ENCODE measurements around the gene SNAPC4.

SNAPC4 gene

DNA sequence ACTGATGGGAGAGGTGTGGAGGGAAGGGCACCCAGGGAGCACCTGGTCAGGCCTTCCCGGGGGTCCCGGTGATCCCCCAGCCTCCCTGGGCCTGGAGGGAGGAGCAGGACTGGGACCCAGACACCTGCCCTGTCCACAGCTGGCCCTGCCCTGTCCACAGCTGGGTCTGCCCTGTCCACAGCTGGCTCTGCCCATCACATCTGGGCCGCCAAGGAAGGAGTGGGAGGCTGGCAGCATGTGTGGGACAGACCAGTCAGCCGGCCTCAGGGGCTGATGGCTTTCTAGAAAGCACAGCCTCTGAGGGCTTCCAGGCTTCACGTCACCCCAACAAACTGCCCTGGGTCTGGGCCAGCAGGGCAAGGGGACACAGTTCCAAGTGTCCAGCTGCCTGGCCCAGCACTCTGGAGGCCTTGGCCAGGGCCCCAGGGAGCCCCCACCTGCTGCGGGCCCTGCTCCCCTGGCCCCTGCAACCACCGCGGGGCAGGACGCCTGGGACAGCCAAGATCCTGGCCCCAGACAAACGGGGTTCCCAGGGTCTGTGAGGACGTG is 48.6 kb downstream of the SNAPC4 start:
- no peak for DNase-seq
